ENCODE data around the gene GLRX5. TPM values are rescaled to one million over a fixed set of nuclear protein-coding genes. Genes with fewer than 3 reads are reported as not detected.

GLRX5 gene
- total and polyA plus RNA-seq, 2 experiments from 2014 or later, result 50.0 to 105 TPM

DNA sequence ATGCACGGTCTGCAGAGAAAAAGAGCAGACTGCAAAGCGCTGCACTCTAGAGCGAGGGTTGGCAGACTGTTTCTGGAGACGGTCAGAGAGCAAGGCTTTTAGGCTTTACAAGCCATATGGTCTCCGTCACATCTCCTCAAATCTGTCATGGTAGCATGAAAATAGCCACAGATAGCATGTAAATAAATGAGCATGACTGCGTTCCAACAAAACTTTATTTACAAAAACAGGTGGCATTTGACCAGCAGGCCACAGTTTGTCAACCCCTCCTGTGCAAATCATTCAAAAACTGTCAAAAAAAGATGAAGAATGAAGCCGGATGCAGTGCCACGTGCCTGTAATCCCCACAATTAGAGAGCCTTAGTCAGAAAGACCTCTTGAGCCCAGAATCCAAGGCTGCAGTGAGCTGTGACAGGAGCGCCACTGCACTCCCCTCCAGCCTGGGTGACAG is 37.3 kb upstream of the GLRX5 start:
- Histone ChIP-seq H4K20me1 (ENCODE audit: insufficient read depth, poor library complexity, severe bottlenecking) (no peaks in the 10 kb centered on the region), H3K36me3 (replicated peaks; ENCODE audit: insufficient read depth, low read depth) (no peaks in the 10 kb centered on the region), H3K27me3 (no peaks in the 10 kb centered on the region), H3K4me3 (no peak overlapping the region), H3K4me1 (ENCODE audit: insufficient read depth) (peaks cover 41% of the 10 kb centered on the region), H3K4me2 (peak overlapping the region; percentile 44), H2AFZ (no peak overlapping the region), H3K27ac (no peak overlapping the region), H3K9me3 (ENCODE audit: low read depth) (no peaks in the 10 kb centered on the region), H3K9me2 (replicated peaks; ENCODE audit: insufficient read depth) (no peaks in the 10 kb centered on the region), H3K79me2 (no peaks in the 10 kb centered on the region)
- WGBS (ENCODE audit: low lambda C conversion rate, missing lambda C conversion rate), result 52% methylated on average over 9 of the region's 9 CpGs
- TF ChIP-seq, protein P1, sequence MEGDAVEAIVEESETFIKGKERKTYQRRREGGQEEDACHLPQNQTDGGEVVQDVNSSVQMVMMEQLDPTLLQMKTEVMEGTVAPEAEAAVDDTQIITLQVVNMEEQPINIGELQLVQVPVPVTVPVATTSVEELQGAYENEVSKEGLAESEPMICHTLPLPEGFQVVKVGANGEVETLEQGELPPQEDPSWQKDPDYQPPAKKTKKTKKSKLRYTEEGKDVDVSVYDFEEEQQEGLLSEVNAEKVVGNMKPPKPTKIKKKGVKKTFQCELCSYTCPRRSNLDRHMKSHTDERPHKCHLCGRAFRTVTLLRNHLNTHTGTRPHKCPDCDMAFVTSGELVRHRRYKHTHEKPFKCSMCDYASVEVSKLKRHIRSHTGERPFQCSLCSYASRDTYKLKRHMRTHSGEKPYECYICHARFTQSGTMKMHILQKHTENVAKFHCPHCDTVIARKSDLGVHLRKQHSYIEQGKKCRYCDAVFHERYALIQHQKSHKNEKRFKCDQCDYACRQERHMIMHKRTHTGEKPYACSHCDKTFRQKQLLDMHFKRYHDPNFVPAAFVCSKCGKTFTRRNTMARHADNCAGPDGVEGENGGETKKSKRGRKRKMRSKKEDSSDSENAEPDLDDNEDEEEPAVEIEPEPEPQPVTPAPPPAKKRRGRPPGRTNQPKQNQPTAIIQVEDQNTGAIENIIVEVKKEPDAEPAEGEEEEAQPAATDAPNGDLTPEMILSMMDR (IDR thresholded peaks at IDR 0.05; ENCODE audit: poor library complexity), result no peak
- TF ChIP-seq EZH2 (IDR thresholded peaks at IDR 0.05; ENCODE audit: borderline replicate concordance) (no peak), EZH2phosphoT487 (IDR thresholded peaks at IDR 0.05; ENCODE audit: low read depth, severe bottlenecking, unreplicated experiment) (no peak)
- no peak for DNase-seq (ENCODE audit: low spot score)

DNA sequence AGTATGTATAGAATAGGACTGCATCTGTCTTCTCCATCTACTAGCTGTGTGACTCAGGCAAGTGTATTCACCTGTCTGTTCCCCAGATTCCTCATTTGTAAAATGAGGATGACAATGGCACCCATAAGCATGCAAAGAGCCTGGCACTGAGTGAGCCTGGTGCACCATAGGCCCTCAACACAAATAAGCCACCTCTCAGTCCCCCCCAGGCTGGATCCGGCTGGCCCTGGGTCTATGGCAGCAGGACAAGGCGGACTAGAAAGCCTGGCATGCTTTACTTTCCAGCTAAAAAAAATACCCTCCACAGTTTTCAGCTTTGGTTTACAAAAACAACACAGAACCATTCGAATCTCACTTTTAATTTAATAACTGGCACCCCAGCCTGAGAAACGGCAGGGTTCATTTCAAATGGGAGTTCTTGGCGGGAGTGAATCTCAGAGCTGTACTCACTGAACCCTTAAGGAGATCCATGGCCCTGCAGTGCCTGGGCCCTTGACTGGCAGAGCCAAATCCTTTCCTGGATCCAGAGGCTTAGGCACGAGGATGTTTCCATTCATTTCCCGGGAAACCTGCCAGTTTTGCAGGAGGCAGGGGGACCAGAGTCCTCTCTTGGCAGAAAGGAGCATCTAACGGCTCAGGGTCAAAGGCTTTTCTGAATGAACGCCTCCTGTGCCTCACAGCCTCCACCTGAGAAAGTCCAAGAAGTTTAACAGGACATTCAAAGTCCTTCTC is 36.1 kb upstream of the GLRX5 start:
- peak; percentile 54 for DNase-seq (ENCODE audit: low spot score)
- H3K4me2 ChIP-seq, result no peak overlapping the region
- WGBS (ENCODE audit: low lambda C conversion rate, missing lambda C conversion rate), result 69% methylated on average over 9 of the region's 9 CpGs
- no peak overlapping the region for H3K4me3 ChIP-seq
- no peaks in the 10 kb centered on the region for H3K79me2 ChIP-seq
- no peak overlapping the region for H3K27ac ChIP-seq
- no peaks in the 10 kb centered on the region for H3K36me3 ChIP-seq (replicated peaks; ENCODE audit: insufficient read depth, low read depth)
- no peaks in the 10 kb centered on the region for H4K20me1 ChIP-seq (ENCODE audit: insufficient read depth, poor library complexity, severe bottlenecking)
- no peak overlapping the region for H2AFZ ChIP-seq
- no peaks in the 10 kb centered on the region for H3K9me2 ChIP-seq (replicated peaks; ENCODE audit: insufficient read depth)
- no peaks in the 10 kb centered on the region for H3K9me3 ChIP-seq (ENCODE audit: low read depth)
- peaks cover 41% of the 10 kb centered on the region for H3K4me1 ChIP-seq (ENCODE audit: insufficient read depth)
- TF ChIP-seq EZH2phosphoT487 (IDR thresholded peaks at IDR 0.05; ENCODE audit: low read depth, severe bottlenecking, unreplicated experiment) (no peak), EZH2 (IDR thresholded peaks at IDR 0.05; ENCODE audit: borderline replicate concordance) (no peak)
- TF ChIP-seq, protein P1 (IDR thresholded peaks at IDR 0.05; ENCODE audit: poor library complexity), result no peak
- H3K27me3 ChIP-seq, result no peaks in the 10 kb centered on the region

DNA sequence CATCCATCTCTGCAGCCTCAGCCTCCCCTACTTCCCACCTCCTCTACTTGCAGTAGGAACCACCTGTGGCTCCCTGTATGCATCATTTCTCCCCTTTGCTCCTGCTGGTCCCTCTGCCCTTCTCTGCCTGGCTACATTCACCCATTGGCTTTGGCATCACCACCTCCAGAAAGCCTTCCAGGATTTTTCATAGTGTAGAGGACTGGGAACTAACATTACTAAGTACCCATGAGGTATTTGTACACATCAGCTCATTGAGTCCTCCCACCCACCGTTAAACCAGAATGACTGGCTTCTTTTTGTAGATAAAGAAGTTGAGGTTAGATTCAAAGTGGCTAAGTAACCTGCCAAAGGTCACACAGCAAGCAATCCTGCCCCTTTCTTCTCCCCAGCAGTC is 35.5 kb upstream of the GLRX5 start:
- Histone ChIP-seq H3K79me2 (no peaks in the 10 kb centered on the region), H3K36me3 (replicated peaks; ENCODE audit: insufficient read depth, low read depth) (no peaks in the 10 kb centered on the region), H4K20me1 (ENCODE audit: insufficient read depth, poor library complexity, severe bottlenecking) (no peaks in the 10 kb centered on the region), H3K4me2 (no peak overlapping the region), H2AFZ (no peak overlapping the region), H3K9me3 (ENCODE audit: low read depth) (no peaks in the 10 kb centered on the region), H3K9me2 (replicated peaks; ENCODE audit: insufficient read depth) (no peaks in the 10 kb centered on the region), H3K27me3 (no peaks in the 10 kb centered on the region), H3K4me3 (no peak overlapping the region), H3K27ac (no peak overlapping the region), H3K4me1 (ENCODE audit: insufficient read depth) (peaks cover 41% of the 10 kb centered on the region)
- 18% methylated on average over 1 of the region's 1 CpG for WGBS (ENCODE audit: low lambda C conversion rate, missing lambda C conversion rate)
- TF ChIP-seq, protein P1 (IDR thresholded peaks at IDR 0.05; ENCODE audit: poor library complexity), result no peak
- TF ChIP-seq EZH2phosphoT487 (IDR thresholded peaks at IDR 0.05; ENCODE audit: low read depth, severe bottlenecking, unreplicated experiment) (no peak), EZH2 (IDR thresholded peaks at IDR 0.05; ENCODE audit: borderline replicate concordance) (no peak)
- DNase-seq (ENCODE audit: low spot score), result no peak

Data from hepatocyte (in vitro differentiated cells).